ENCODE results near the gene LDLRAD3. TPM values are rescaled to one million over a fixed set of nuclear protein-coding genes. Genes with fewer than 3 reads are reported as not detected.
"Not testable (repeated sequence)": the region's sequence is repeated elsewhere in the genome, so short reads cannot be mapped to it uniquely, and the experiment has no call there.

Gene LDLRAD3, protein sequence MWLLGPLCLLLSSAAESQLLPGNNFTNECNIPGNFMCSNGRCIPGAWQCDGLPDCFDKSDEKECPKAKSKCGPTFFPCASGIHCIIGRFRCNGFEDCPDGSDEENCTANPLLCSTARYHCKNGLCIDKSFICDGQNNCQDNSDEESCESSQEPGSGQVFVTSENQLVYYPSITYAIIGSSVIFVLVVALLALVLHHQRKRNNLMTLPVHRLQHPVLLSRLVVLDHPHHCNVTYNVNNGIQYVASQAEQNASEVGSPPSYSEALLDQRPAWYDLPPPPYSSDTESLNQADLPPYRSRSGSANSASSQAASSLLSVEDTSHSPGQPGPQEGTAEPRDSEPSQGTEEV
- polyA plus RNA-seq (ENCODE audit: insufficient read length): 24.6 TPM
- long read RNA-seq, donor 1, transcript LDLRAD3-201 (6 exons, 3,798 nt): major isoform, 7 of 23 reads
- long read RNA-seq, donor 1, partial matches to known transcripts: 15 of 23 reads
- long read RNA-seq, donor 1, other reads (novel, unspliced or antisense): 0 of 23 reads
- long read RNA-seq, donor 2, partial matches to known transcripts: 42 of 46 reads
- long read RNA-seq, donor 2, other reads (novel, unspliced or antisense): 0 of 46 reads
- long read RNA-seq, donor 3, transcript LDLRAD3-201 (6 exons, 3,798 nt): major isoform, 7 of 8 reads
- long read RNA-seq, donor 3, partial matches to known transcripts: 0 of 8 reads
- long read RNA-seq, donor 3, other reads (novel, unspliced or antisense): 0 of 8 reads
- long read RNA-seq, donor 4: 0 reads
- long read RNA-seq, donor 5, partial matches to known transcripts: 0 of 3 reads
- long read RNA-seq, donor 5, other reads (novel, unspliced or antisense): 0 of 3 reads
- long read RNA-seq, donor 6, partial matches to known transcripts: 14 of 17 reads
- long read RNA-seq, donor 6, other reads (novel, unspliced or antisense): 0 of 17 reads
- long read RNA-seq, donor 7, transcript LDLRAD3-201 (6 exons, 3,798 nt): major isoform, 6 of 35 reads
- long read RNA-seq, donor 7, partial matches to known transcripts: 29 of 35 reads
- long read RNA-seq, donor 7, other reads (novel, unspliced or antisense): 0 of 35 reads
- long read RNA-seq, donor 8, partial matches to known transcripts: 0 of 2 reads
- long read RNA-seq, donor 8, other reads (novel, unspliced or antisense): 0 of 2 reads

DNA sequence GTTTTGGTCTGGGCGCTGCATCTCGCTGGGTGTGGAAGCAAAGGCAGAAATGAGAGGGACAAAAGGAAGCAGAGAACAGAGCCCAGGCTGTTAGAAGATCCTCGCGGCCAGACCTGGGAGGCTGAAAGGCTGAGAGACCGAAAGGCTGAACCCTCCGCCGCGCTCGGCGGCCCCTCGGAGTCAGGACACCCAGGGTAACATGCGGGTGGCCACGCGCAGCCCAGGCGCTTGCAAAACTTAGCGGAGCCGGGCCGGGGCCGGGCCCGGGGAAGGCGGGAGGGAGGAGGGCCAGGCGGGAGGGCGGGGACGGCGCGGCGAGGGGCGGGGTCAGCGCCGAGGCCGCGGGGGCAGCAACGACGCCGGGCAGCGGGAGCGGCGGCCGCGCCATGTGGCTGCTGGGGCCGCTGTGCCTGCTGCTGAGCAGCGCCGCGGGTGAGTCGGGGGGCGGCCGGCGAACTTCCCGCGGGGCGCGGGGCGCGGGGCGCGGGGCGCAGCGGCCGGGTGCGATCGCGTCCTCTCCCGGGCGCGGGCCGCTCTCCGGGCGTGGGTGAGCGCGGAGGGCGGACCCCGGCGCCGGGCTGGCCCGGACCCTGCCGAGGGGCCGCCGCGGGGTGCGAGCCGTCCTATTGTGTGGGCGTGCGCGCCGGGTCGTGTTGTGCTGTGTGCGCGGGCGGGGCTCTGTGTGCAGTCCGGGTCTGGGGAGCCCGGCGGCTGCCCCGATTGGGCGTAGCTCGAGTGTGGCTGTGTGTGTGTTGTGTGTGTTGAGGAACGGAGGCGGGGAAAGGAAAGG, at the start of gene LDLRAD3:
TSS of gene LDLRAD3 (plus strand) at position 350 of the 790 bp plus-strand sequence. CDS start at position 387, 37 bp downstream.
- peak; percentile 79 for DNase-seq

DNA sequence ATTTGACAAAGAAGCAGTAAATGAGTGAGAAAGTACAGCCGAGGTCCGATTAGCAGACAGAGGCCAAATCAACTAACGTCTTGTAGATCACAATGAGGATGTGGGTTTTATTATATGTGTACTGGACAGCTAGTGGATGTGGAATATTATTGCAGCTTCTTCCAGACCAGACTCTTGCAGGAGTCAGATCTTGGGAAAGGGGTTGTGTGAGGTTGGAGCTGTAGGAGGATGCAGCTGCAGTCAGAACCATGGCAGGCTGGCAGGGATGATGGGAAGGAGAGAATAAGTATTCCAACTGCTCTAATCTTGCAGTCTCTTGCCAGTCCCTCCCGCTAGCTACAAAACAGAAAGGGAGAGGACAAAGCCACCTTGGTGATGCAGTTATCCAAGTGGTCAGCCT, 46.8 kb upstream of the LDLRAD3 start:
- no peak for DNase-seq

DNA sequence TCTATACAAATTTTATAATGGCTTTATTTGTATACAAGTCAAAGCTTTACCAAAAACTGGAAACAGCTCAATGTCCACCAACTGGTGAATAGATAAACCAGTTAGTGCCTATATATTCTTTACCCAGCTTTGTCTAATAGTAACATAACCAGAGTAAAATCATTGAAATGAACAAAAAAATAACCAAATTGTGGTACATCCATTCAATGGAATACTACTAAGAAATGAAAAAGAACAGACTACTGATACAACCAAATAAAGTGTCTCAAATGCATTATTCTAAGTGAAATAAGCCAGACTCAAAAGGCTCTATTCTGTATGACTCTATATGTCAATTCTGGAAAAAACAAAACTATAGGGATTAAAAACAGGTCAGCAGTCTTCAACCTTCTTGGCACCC, 40.9 kb upstream of the LDLRAD3 start:
- DNase-seq: no peak

DNA sequence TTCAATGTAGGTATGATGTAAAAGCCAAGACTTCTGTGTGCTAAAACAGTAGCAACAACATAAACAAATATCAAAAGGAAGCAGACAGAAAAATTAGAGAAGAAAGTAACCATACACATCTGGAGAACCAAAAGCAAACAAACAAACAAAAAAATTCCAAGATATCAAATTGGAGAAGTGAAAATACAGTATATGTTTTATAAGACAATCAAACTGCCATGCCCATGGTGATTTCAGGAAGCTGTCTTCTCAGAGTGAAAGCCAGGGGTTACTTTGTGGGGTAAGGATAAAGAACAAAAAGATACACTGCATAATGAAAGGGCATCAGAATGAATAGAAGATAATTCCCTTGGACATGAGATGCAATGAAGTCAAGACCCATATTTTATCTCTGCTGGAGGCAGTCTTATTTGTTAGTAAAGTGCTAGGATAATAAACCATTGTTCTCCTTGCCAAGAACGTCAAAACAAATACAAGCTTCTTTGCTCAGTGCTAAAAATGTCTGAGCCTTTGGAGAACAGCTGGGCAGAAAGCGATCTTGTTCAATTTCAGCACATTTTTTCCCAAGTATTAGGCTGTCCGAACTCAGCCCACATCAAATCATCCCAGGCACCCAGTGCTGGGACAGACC, 38.1 kb upstream of the LDLRAD3 start:
- DNase-seq: no peak

DNA sequence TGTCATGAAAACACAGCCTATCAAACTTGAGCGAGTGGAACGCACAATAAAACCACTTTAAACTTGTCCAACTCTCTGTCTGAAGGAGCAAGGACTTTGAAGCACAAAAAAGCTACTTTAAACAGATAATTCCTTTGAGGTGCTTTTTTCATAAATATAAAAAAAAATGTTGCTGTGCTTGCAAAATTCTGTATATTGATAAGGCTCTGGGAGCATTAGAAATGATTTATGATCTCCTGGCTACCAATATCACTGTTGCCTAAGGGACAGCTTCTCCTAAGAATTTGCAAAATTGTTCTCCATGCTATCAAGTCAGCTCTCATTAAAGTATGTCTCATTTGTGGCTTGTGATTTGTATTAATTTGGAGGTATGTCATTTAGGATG, 37.6 kb upstream of the LDLRAD3 start:
- DNase-seq: no peak

DNA sequence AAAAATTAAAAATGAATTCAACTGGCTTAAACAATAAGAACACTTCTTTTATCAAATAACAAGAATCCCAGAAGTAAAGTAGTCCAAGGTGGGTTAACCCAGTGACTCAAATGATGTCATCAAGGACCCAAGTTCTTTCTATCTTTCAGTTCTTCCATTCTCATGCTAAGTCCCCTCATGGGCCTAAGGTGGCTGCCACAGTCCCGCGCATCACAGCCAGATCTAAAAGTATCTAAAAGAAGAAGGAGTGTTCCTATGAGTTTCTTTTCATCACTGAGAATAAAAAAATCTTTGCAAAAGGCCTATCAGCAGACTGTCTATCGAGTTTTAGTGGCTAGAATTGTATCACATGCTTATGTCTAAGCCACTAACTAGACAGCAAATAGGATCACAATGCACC, 37.2 kb upstream of the LDLRAD3 start:
- DNase-seq: no peak

DNA sequence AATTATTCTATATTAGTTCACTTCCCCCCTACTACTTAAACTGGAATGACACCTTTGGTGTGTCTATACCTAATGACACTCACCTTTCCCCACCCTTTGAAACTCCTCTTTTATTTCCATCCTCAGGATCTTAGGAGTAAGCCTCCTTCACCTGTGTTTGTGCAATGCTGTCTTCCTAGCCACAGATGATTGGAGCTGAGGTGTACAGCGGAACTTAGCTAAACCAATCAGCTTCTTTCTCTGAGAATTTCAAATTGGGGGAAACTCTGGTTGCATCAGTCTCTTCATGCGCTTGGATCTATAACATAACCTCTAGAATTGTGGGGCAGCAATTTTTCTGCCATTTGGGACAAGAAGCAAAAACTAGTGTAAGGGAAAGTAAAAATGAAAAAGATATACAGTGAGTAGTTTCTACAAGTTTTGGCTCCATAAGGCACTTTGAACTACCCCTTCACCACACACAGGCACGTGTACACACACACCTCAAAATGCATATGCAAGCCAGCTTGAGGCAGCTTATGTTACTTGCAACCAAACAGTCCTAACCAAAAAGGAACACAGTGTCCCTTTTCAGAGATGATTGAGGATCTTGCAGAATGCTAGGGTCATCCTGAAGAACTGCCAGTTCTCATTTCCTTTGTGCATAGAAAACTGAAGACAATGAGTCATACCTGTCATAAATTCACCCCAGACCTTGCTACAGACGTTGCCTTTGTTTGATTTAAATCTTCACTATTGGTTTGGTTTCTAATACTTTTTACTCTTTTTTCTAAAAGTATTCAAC, 36.0 kb upstream of the LDLRAD3 start:
- DNase-seq: no peak

DNA sequence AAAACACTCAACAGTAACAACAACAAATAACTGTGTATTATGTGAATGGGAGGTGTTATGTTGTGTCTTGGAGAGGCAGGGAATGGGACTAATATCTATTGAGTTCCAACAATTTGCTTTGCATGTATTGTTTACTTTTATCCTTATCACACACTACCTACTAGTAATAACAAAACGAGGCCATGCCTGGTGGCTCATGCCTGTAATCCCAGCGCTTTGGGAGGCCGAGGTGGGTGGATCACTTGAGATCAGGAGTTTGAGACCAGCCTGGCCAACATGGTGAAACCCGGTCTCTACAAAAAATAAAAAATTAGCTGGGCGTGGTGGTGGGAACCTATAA, 35.5 kb upstream of the LDLRAD3 start:
- not testable (repeated sequence) for DNase-seq

DNA sequence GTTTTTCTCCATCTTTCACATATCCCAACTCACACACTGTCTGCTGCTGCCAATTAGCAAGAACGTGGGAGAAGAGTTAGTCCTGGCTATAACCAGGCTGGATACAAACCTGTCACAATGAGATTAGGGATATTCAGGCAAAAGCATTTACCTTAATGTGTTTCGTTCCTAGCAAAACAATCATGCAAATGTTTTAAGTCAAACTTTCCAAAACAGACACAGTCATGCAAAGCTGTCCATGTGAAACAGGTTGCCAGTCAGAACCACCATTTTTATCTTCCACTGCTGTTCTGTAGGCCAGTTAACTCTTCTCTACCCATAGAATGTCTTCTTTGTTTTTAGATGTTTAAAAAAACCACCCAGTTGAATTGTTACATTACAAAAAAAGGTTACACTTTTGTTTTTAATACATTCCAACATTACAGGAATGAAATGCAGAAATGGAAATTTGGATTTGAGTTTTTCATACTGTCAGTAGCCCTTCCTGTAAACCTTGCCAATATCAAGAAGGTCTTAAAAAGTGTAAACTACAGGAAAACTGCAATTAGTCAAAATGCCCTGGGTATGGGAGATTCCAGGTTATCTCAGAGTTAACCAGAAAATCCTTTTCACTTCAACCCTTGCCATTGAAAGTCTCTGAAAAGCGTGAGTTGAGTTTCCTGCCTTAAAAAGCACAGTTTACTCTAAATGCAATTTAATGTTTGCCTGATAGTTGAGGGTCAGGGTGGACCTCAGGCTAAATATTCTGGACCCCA, 34.2 kb upstream of the LDLRAD3 start:
- DNase-seq: no peak

DNA sequence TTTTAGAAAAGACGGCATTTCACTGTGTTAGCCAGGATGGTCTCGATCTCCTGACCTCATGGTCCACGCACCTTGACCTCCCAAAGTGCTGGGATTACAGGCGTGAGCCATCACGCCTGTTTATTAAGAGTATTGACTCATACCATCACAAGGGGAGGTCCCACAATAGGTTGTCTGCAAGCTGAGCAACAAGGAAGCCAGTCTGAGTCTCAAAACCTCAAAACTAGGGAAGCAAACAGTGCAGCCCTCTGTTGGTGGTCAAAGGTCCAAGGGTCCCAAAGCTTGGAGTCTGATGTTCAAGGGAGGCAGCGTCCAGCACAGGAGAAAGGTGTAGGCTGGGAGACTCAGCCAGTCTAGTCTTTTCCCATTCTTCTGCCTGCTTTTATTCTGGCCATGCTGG, 32.8 kb upstream of the LDLRAD3 start:
- no peak for DNase-seq

DNA sequence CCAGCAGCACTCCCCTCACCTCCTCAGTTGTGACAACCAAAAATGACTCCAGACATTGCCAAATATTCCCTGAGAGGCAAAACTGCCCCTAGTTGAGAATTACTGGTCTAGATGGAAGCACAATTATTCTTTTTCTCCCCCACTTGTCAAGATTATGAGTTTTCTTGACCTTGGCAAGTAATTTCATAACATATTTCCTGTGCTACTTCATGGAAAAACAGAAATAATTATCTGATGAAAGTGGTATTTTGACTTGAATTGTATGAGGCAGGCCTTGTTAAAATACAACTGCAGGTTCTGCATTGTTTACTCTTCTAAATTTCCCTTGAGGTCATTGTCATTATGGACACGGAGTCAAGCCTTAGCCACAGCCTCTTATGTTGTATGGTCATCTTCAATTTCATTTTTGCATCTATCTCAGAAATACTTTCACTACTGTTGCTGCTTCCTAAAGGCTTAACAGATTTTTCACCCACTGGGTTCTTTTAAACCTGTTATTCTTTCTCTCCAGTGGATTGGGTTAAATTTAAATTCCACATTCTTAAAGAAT, 32.2 kb upstream of the LDLRAD3 start:
- no peak for DNase-seq

DNA sequence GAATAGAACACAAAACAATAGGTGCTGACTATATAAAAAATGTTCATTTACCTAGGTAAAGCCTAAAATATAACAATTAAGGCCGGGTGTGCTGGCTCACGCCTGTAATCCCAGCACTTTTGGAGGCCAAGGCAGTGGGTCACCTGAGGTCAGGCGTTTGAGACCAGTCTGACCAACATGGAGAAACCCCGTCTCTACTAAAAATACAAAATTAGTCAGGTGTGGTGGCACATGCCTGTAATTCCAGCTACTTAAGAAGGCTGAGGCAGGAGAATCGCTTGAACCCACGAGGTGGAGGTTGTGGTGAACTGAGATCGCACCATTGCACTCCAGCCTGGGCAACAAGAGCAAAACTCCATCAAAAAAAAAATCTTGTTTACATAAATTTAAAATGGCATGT, 31.4 kb upstream of the LDLRAD3 start:
- not testable (repeated sequence) for DNase-seq

DNA sequence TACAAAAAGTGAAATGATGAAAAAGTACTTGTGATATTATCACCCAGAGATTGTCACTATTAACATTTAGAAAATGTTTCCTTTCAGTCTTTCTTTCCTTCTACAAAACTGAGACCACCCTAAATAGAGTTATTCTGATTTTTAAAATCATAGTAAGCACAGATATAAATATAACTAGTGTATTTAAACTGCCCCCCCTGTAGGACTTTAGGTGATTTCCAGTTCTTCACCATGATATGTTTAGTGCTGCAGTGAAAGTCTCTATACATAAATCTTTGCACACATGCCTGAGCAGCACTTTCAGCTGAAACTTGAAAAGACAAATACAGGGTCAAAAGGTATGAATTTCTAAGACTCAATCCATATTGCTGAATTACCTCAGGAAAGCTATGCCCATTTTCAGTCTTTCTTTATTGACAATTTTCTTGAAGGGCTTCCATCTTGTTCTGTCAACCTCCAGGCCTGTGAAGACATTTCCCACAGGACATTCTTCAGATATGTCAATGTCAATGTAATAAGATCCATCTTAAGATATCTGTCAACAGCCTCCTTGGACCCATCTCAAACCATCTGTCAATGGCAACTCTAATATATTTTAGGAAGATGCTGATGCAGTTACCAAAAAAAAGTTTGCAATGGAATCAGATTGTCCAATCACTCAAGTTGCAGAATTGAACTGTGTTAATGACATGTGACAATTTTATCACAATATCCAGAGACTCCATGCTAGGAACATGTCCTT, 30.8 kb upstream of the LDLRAD3 start:
- DNase-seq: no peak

DNA sequence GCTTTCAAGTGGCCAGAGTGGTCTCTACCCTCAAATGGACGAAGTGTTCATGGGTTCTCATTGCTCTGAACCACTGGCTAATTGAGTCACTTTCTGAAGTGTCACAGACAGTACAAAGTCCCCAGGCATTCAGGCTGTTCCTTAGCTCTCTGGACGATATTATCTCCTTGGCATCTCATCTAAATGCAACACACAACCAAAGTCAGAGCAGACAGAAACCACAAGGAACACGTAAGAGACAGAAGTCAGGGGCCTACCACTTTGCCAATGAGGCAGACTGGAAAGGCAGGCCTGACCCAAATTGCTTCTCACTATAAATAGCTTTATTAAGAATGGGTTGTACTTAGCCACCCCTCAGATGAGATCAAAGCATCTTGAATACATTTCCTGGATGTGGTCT, 29.0 kb upstream of the LDLRAD3 start:
- no peak for DNase-seq

DNA sequence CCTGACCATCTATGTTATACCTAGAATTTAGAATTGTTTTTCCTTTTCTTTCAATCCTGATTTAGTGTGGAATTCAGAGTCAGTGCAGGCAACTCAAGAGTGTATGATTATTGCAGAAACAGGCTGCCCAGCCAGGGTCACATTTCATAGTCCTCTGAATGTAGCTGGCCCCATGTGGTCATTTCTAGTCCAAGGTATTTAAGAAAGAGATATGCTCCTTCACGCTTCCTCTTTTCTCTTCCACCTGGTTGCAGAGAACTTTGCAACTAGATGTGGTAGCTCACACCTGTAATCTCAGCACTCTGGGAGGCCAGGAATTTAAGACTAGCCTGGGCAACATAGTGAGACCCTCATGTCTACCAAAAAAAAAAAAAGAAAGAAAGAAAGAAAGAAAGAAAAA, 27.6 kb upstream of the LDLRAD3 start:
- no peak for DNase-seq

DNA sequence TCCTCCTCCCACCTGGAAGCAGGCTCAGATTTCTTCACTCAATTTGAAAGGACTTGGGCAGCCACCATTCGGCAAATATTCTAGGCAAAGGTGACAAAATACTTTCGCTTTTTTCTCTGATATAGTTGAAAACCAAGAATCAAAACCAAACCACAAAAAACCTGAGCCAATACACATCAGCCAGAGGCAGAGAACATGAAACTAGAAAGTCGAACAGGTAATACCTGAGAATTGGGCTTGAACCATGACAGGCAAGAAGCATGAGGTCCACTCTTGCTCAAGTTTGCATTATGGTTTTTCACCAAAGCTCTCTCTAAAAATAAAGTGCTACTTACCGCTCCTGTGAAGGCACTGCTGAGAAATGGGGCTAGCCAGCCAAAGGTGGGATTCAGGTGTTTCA, 26.2 kb upstream of the LDLRAD3 start:
- no peak for DNase-seq

DNA sequence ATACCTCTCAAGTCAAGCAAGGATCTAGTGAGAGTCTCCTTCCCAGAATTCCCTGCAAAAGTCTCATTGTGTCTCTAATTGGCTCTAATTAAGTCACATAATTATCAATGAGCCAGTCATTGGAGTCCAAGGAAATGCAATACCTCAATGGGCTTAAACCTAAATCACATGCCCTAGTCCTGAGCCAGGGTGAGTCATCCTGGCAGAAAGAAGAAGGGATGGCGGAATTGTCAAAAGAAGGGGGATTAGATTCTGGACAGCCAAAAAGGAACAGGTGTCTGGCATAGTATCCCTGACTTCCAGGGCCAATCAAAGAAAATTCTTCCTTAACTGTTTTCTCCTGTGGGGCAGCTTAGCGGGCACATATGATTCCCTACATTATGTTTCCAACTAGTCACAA, 25.1 kb upstream of the LDLRAD3 start:
- no peak for DNase-seq

DNA sequence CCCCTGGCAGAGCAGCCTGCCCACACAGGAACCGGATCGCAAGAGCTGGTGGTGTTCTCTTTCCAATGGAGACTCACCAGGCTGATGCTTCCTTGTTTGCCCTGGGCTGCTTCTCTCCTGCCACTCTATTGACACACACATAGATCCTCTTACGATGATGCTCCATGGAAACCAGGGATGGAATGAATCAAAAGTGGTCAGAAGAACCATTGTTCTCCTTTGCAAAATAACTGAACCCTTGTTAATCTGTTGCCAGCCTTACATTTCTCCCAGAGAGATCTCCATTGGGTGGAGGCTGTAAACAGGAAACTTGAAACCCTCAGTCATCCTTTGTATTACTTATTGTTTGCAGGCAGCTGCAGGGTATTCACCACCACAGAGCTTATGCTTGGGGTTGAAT, 24.6 kb upstream of the LDLRAD3 start:
- DNase-seq: no peak

DNA sequence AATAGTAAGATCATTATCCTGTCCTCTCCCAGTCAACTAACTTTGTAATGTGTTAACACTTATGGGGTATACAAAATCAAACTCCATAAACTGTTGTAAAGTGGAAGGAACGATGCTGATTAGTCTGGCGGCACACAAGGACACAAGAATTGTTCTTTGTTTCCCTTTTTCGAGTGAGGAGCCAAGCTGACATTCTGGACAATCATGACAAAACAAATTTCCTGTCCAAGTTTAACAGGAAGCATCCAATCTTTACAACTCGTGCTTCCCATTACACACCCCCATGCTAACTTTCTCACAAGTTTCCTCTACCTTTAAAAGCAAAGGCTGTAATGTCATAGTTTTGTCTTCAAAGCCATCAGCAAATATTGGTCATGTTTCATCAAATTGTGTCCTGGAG, 20.4 kb upstream of the LDLRAD3 start:
- DNase-seq: no peak
